CD1c-positive myeloid dendritic cell (primary cell): Measurements from ENCODE around the gene SELENOS.
"Not testable (repeated sequence)": the region's sequence is repeated elsewhere in the genome, so short reads cannot be mapped to it uniquely, and the experiment has no call there.

ENCODE experiments used
- DNase-seq: peaks from one replicate; pipeline ENCODE4 v3.0.0-alpha.2; 2016; ENCODE audit errors: extremely low spot score

Gene SELENOS

DNA sequence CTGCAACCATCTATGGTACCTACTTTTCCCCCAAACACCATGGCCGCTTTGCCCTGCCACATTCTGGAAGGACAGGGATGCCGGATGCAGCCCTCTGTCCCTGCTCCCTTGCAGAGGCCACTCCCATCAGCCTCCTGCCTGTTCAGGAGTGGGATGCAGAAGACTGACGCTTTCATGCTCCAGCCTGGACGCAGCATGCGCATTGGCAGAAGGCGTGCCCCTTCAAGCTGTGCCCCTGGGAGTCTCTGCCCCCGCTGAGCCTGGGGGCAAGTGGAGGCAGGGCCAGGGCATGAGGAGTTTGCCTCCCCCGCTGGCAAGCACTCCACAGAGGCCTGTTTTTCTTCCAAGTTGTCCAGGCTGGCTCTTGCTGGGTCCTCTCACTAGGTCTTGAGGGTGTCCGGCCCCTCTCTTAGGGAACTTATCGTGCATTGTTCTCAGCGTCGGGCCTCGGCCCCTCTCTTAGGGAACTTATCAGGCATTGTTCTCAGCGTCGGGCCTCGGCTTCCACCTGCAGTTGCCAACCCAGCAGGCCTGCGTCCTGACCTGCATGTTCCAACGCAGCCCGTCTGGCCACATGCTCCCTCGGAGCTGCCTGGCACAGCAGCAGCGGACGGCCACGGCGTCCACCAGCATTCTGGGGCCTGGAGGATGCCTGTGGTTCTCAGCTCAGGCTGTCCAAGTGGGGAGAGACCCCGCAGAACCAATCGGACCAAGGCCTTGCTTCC lies 32.3 kb upstream of the SELENOS start:
- no peak for DNase-seq

GRCh38 chr15:101308604-101309435 lies 31.5 kb upstream of the SELENOS start:
- DNase-seq, result no peak

DNA sequence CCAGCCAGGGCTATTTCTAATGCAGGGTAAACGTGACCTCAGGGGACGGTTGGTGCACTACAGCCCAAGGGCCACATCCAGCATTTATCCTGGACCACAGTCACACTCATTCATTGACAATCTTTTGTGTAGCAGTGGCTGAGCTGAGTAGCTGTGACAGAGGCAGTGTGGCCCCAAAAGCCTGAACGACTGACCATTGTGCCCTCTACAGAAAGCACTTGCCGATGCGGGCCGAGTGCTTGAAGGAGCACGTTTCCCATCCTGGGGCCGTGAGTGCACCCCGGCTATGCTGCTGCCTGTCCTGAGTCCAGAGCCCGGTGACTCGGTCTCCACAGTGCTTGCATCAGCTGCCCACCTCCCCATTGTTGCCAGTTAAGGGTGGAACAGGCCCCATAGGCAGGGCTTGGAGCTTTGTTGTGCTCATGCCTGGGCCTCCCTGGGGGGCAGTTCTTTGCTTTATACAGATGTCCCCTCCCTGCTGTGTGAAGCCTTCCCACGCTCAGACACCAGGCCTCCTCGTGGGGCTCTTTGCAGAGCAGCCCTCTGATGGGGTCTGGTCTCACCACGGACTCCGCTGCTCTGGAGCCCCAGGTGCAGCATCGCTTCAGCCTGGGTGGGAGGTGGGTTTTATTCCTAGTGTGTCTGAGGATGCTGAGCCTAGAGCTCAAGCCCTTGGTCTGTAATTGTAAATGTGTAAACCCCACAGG lies 30.8 kb upstream of the SELENOS start:
- DNase-seq, result no peak

- DNase-seq, result no peak
Observed at GRCh38 chr15:101307048-101307896, 30.0 kb upstream of the SELENOS start.

- DNase-seq, result no peak
Observed at GRCh38 chr15:101306341-101307047, 29.2 kb upstream of the SELENOS start.

DNA sequence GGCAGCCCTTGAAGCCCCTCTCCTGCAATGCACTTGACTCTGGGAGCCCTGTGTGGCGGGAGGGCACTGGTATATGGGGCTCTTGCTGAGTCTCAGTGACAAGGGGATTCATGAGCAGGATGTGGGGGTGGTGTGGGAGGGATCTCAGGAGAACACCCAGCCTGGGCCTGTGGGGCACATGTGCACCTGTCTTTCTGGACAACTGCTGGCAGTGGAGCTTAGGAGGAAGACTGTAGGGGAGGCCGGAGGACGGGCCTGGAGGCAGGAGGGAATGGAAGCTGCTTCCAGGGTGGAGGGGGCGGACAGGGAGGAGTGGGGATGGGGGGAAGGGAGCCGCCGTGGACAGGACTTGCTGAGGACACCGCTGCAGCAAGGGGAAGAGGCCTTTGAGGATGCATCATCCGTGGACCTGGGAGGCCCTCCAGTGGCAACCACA lies 28.6 kb upstream of the SELENOS start:
- DNase-seq, result no peak

DNA sequence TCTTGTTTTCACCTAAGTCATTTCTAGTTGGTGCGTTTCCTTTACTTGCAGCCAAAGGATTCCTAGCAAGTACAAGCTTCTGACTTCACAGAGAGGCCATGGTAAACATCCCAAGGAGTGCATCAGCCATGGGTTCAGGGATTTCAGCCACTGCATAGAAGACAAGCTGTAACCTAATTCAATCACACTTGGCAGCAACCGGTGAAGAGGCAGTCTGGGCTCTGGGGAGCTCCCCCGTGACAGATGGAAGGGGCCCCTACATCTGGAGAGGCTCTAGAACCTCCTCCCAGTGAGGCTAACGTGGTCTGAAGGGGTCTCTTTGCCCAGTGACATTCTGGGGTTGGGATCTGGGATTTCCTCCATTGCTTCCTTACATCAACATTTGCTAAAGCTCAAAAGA lies 26.1 kb upstream of the SELENOS start:
- no peak for DNase-seq

- no peak for DNase-seq
Observed at GRCh38 chr15:101296418-101297405, 19.4 kb upstream of the SELENOS start.

DNA sequence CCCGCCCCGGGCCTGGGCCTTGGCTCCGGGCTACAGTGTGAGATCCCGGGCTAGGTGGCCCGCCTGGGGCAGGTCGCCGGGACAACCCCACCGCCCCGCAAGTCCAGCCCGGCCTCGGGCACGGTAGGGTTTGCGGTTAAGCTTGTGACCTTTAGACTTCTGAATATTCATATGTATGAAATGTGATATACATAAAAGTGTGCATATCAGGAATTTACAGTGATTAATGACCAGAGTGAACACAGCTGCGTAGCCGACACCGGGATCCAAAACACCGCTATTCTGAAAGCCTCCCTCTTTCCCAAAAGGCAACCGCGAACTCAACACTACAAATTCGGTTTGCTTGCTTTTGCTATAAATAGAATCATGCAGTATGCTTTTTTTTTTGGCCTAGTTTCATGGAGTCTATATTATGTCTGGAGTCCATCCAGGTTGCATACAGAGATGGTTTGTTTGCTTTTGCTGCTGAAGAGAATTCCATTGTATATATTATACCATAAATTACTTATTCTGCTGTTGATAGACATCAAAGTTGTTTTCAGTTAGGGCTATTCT lies 18.4 kb upstream of the SELENOS start:
- no peak for DNase-seq

GRCh38 chr15:101294731-101295606 lies 17.7 kb upstream of the SELENOS start, which contains the start of gene SNRPA1:
TSS of gene SNRPA1 (minus strand) at chr15:101295248. CDS start at chr15:101295178, 70 bp downstream.
- peak; percentile 99 for DNase-seq

DNA sequence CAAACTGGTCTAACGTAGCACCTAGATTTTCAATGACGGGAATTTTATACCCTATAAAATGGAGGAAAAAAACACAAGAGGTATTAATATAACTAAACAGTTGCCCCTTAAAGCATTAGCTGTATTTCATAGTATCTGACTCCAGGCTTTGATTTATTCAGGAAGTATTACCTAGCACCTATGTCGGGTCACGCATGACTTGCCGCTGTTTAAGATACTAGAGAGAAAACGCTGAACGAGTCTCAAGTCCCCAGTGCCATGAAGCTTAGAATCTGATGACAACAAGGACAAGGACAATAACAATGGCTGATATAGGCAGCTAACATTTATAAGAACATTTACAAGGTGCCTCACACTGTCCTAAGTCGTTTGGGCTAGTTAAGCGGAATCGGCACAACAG lies 15.8 kb upstream of the SELENOS start:
- DNase-seq, result no peak

DNA sequence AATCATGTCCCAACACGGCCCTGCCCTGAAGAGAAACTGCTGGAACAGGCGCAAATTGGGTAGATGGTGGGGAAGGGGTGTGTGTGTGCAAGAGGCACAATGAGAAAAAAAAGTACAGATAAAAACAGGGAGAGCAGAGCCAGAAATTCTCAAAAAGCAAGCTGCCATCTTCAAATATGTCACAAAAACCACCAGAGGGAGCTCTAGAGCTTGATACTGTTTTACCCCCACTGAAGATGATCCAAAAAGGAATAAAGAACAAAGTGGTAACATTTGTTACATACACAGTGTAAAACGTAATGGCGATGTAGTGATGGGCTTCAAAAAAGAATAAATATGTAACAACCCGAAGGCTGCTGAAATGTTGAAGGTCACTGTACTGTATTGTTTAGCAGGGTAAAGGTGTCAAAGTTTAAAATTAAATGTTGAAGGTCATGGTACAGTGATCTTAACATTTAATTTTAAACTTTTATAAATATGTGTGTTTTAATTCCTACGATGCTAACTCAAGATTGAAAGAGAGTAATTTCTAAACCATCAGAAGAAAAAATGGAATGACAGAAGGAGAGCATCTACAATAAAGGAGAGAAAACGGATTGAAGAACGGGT lies 11.7 kb upstream of the SELENOS start:
- DNase-seq, result peak; percentile 75

GRCh38 chr15:101287342-101287741 lies 10.1 kb upstream of the SELENOS start:
- not testable (repeated sequence) for DNase-seq

- DNase-seq, result no peak
Observed at GRCh38 chr15:101286471-101287114, 9.3 kb upstream of the SELENOS start.

- DNase-seq, result no peak
Observed at GRCh38 chr15:101283931-101284330, 6.6 kb upstream of the SELENOS start.

- no peak for DNase-seq
Observed at GRCh38 chr15:101280007-101280406, 2.7 kb upstream of the SELENOS start.

GRCh38 chr15:101277943-101278564 lies 769 bp upstream of the SELENOS start:
- DNase-seq, result no peak
